Activated CD8-positive, alpha-beta memory T cell treated with anti-CD3 and anti-CD28 coated beads, Interleukin-2, amount 50 U/mL, for 48 hours (primary cell): ENCODE results near the gene KCNS1.
"Not testable (repeated sequence)": the region's sequence is repeated elsewhere in the genome, so short reads cannot be mapped to it uniquely, and the experiment has no call there.

Experiments used
- DNase-seq: peaks from one replicate; pipeline ENCODE4 v3.0.0-alpha.2; 2020

Gene KCNS1

GRCh38 chr20:45072066-45072465 is 28.9 kb downstream of the KCNS1 start:
- DNase-seq = no peak

GRCh38 chr20:45070932-45071632 is 29.8 kb downstream of the KCNS1 start:
- no peak for DNase-seq

GRCh38 chr20:45069261-45069660 is 31.7 kb downstream of the KCNS1 start:
- no peak for DNase-seq

- DNase-seq = no peak
These were observed 33.4 kb downstream of the KCNS1 start for GRCh38 chr20:45067558-45067957.

- no peak for DNase-seq
These were observed 33.8 kb downstream of the KCNS1 start for GRCh38 chr20:45067087-45067486.

GRCh38 chr20:45066372-45066771 is 34.6 kb downstream of the KCNS1 start:
- DNase-seq = no peak

GRCh38 chr20:45064812-45065211 is 36.1 kb downstream of the KCNS1 start:
- DNase-seq = no peak

- DNase-seq = not testable (repeated sequence)
These were observed 37.8 kb downstream of the KCNS1 start for GRCh38 chr20:45063107-45063506.

GRCh38 chr20:45061244-45061643 is 39.7 kb downstream of the KCNS1 start:
- DNase-seq = no peak

GRCh38 chr20:45060294-45060693 is 40.6 kb downstream of the KCNS1 start:
- no peak for DNase-seq

- DNase-seq = no peak
These were observed 41.8 kb downstream of the KCNS1 start for GRCh38 chr20:45059022-45059728.

- no peak for DNase-seq
These were observed 42.6 kb downstream of the KCNS1 start for GRCh38 chr20:45058168-45058850.

GRCh38 chr20:45056473-45057173 is 44.3 kb downstream of the KCNS1 start:
- no peak for DNase-seq

GRCh38 chr20:45055056-45055455 is 45.9 kb downstream of the KCNS1 start:
- no peak for DNase-seq

GRCh38 chr20:45053430-45054351 is 47.2 kb downstream of the KCNS1 start:
- no peak for DNase-seq

GRCh38 chr20:45052698-45053429 is 48.1 kb downstream of the KCNS1 start:
- DNase-seq = no peak

GRCh38 chr20:45051204-45052060 is 49.5 kb downstream of the KCNS1 start:
- no peak for DNase-seq

GRCh38 chr20:45049904-45050471 is 50.9 kb downstream of the KCNS1 start:
- DNase-seq = no peak

- no peak for DNase-seq
These were observed 51.5 kb downstream of the KCNS1 start for GRCh38 chr20:45049438-45049837.

GRCh38 chr20:45047581-45048119 is 53.3 kb downstream of the KCNS1 start:
- no peak for DNase-seq
